Ureter (tissue), 1 donor: ENCODE results near the gene FAM98A. TPM values are rescaled to one million over a fixed set of nuclear protein-coding genes. Genes with fewer than 3 reads are reported as not detected.

Experiments used
- DNase-seq: peaks from one replicate; pipeline ENCODE4 v3.0.0-alpha.2; 2020; ENCODE audit warnings: low spot score
- total RNA-seq: library from RNA; stranded (reverse); gene quantifications from one replicate; pipeline ENCODE4 v1.2.4, GENCODE V29; 2023
- donor health status: DM: yes; HTN: yes; CAD: no.

Gene FAM98A
- total RNA-seq, result 51.3 TPM

GRCh38 chr2:33599175-33599942 lies at the start of gene FAM98A:
TSS of gene FAM98A (minus strand) at chr2:33599299. CDS start at chr2:33599221, 78 bp downstream.
- DNase-seq, result peak; percentile 99

GRCh38 chr2:33645861-33646260 lies 46.8 kb upstream of the FAM98A start:
- DNase-seq, result no peak

- DNase-seq, result no peak
Observed at GRCh38 chr2:33644215-33644614, 45.1 kb upstream of the FAM98A start.

GRCh38 chr2:33636001-33636400 lies 36.9 kb upstream of the FAM98A start:
- DNase-seq, result no peak

GRCh38 chr2:33634261-33634910 lies 35.3 kb upstream of the FAM98A start:
- no peak for DNase-seq

GRCh38 chr2:33633315-33633714 lies 34.2 kb upstream of the FAM98A start:
- no peak for DNase-seq

- no peak for DNase-seq
Observed at GRCh38 chr2:33632831-33633230, 33.7 kb upstream of the FAM98A start.

- DNase-seq, result no peak
Observed at GRCh38 chr2:33628031-33628827, 29.1 kb upstream of the FAM98A start.

GRCh38 chr2:33619028-33619427 lies 19.9 kb upstream of the FAM98A start:
- DNase-seq, result no peak

- DNase-seq, result no peak
Observed at GRCh38 chr2:33617989-33618388, 18.9 kb upstream of the FAM98A start.

- no peak for DNase-seq
Observed at GRCh38 chr2:33617401-33617800, 18.3 kb upstream of the FAM98A start.

- no peak for DNase-seq
Observed at GRCh38 chr2:33616873-33617272, 17.8 kb upstream of the FAM98A start.

- DNase-seq, result no peak
Observed at GRCh38 chr2:33614190-33614589, 15.1 kb upstream of the FAM98A start.

- DNase-seq, result no peak
Observed at GRCh38 chr2:33607905-33608304, 8.8 kb upstream of the FAM98A start.

- no peak for DNase-seq
Observed at GRCh38 chr2:33607251-33607721, 8.2 kb upstream of the FAM98A start.

- no peak for DNase-seq
Observed at GRCh38 chr2:33606622-33607021, 7.5 kb upstream of the FAM98A start.

GRCh38 chr2:33606100-33606499 lies 7.0 kb upstream of the FAM98A start:
- DNase-seq, result no peak

GRCh38 chr2:33605056-33605455 lies 6.0 kb upstream of the FAM98A start:
- no peak for DNase-seq

GRCh38 chr2:33603416-33603815 lies 4.3 kb upstream of the FAM98A start:
- no peak for DNase-seq

GRCh38 chr2:33602201-33602830 lies 3.2 kb upstream of the FAM98A start:
- DNase-seq, result no peak

GRCh38 chr2:33599943-33600192 lies 769 bp upstream of the FAM98A start:
- DNase-seq, result no peak

GRCh38 chr2:33598561-33599174 lies 431 bp downstream of the FAM98A start:
- DNase-seq, result no peak
